Activated gamma-delta T cell (primary cell): ENCODE measurements around the gene PLCG2.
"Not testable (repeated sequence)": the region's sequence is repeated elsewhere in the genome, so short reads cannot be mapped to it uniquely, and the experiment has no call there.

Experiments
- DNase-seq: peaks from one replicate; lab custom pipeline; 2025; lab: John Stamatoyannopoulos, UW

PLCG2 gene

DNA sequence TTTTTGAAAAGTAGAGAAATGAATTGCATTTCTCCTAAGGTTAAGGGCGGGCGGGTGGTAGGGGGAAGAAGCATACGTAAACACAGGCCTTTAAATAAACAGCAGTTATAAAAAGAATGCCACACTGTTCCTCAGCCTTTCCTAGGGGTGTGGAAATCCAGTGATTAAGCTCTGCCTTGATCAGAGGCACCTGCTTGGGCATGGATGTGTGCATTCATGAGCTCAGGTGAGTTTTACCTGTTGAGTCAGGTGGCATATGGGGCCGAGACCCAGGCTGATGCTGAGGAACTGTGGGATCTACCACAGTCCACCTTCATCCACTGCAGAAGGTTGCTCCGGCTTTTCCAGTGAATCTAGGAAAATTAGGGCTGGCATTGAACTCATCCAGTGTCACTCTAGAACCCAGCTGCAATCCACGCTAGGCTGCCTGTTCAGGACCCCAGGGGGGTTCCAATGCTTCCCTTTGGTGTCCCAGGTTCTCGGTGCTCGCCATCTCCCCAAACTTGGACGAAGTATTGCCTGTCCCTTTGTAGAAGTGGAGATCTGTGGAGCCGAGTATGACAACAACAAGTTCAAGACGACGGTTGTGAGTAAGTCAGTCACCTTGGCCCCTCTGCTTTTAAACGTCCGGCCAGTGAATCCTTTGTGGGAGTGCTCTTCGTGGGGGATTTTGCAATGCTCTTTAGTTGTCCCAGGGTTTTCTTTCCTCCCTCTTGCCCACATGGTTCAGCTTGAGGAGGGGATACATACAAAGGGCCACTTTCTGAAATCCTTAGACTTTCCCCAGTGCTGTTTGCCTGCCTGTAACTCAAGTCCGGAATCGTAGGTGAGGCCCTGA, 159.5 kb downstream of the PLCG2 start:
- no peak for DNase-seq

GRCh38 chr16:81939164-81940056, 160.3 kb downstream of the PLCG2 start:
- DNase-seq = no peak

DNA sequence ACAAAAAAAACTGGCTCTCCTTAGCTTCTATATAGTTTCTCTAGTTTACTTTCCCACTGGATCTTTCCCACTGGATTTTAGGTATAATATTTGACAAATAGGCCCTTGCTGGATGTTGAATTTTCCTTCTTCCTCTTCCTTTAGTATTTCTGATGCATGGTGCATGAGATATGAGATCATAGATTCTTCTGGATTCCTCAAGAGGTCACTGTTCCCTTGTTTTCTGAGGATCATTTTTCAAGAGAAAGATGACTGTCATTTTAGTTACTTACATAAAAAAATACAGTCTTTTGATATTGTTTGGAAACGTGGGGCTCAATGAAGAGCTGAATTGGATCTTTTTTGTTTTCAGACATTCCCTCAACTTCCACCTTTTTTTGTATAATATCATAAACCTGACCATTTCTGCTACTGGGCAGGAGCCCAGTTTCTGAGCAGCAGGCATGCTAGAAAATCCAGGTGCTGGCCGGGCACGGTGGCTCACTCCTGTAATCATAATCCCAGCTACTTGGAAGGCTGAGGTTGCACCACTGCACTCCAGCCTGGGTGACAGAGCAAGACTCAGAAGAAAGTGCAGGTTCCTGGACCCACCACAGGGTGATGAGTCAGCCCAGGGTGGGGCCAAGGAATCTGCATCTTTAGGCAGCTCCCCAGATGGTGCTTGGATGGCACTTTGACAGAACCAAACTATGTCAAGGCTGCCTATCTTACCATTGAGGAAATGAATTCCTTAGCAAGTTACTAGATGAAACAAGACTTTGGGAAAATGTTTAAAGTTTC, 161.9 kb downstream of the PLCG2 start:
- no peak for DNase-seq

DNA sequence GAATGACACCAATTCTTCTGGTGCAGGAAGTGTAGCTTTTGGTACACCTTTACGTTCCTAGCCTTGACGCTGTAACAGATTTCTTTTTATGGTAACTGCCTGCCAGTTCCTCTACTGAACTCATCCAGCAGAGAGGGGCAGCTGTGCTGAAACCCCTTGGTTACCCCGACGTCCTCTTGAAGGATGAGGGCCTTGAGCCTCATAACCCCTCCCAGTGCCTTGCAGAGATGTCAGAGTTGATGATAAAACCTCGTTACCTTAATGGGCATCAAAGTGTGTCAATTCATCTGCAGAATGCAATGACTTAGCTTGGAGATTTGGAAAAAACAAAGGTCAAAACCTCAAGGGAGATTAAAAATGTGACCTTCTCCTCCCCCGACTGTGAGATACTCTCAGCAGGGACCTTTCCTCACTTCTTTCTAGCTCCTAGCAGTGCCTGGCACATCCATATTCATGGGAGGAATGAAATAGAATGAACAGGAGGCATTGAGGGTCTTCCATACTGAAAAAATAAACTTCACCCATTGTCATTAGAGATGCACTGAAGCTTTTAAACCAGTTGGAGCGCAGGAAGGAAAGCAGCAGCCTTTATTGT, 163.0 kb downstream of the PLCG2 start:
- no peak for DNase-seq

GRCh38 chr16:81945665-81946064, 166.6 kb downstream of the PLCG2 start:
- DNase-seq = no peak

- DNase-seq = no peak
Measured at GRCh38 chr16:81946206-81946605, 167.1 kb downstream of the PLCG2 start.

DNA sequence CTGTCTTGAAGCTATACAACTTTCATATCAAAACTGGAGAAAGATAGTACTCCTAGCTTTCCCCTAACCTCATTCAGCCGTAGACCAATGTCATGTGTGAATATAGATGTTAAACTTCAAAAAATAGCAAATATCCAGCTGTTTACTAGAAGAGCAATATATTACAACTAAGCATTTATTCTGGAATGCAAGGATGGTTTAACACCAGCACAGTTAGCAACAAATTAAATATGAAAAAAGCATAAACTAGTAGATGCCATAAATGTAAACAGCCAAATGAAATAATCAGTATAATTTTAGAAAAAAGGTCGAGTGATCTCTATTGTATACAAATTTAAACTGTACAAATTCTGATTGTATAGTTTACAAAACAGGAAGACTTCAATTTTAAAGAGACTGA, 172.5 kb downstream of the PLCG2 start:
- DNase-seq = no peak

DNA sequence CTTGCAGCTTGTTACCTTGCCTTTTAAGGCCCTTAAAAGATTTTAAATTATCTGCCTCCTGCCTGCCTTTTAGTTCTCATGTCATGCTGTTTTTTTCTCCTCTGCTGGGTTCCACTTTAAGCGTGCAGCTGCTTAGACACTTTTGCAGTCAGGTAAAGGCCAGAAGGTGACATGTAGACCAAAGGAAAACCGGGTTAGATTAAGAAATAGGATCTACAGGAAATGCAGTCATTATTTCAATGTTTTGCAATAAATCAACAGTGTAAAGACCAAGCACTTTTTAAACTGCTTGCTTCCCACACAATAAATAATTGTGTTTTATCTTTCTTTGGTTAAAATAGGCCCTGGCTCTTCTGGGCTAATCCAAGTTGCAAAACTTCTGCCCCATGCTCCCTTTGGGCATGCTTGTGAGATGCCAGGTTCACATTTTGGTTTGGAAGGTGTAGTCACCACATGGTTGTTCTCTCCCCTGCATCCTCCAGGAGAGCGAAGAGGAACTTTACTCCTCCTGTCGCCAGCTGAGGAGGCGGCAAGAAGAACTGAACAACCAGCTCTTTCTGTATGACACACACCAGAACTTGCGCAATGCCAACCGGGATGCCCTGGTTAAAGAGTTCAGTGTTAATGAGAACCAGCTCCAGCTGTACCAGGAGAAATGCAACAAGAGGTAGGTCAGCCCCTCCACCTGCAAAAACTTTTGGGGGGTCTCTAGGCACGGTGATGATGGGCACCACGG, 177.3 kb downstream of the PLCG2 start:
- DNase-seq = no peak

DNA sequence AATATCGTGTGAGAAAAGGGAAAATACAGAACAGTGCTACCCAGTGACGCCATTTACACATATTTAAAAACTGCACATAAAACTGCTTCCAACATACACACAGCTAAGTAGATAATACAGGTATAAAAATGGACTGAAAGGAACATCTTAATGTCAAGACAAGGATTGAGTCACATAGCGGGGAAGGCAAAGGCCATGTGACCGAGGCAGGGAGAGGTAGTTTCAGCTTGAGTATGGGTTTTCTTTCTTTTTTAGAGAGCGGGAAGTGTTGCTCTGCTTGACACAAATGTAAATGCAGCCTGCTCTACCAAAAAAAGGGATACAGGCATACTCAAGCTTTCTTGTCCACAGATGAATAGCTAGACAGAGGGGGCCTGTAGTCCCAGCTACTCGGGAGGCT, 185.7 kb downstream of the PLCG2 start:
- no peak for DNase-seq

- DNase-seq = no peak
Measured at GRCh38 chr16:81967358-81967757, 188.3 kb downstream of the PLCG2 start.

- no peak for DNase-seq
Measured at GRCh38 chr16:81971853-81972252, 192.8 kb downstream of the PLCG2 start.

DNA sequence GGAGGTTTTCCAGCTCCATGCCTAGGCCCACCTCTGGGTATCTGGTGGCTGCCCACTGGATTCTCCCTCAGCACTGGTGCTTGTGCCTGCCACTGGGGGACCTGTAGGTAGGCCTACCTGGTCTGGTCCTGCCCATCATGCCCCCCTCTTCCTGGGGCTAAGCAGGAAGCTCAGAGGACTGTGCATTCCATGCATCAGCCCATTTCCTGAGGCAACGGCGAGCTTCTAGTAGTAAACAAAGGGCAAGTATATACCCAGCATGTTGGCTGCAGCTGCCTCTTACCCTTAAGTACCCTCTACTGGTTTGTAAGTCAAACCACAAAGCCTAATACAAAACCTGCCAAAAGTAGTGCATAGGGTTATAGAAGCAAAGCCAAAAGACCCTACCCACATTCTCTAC, 194.6 kb downstream of the PLCG2 start:
- DNase-seq = no peak

GRCh38 chr16:81975637-81976036, 196.5 kb downstream of the PLCG2 start:
- DNase-seq = no peak

DNA sequence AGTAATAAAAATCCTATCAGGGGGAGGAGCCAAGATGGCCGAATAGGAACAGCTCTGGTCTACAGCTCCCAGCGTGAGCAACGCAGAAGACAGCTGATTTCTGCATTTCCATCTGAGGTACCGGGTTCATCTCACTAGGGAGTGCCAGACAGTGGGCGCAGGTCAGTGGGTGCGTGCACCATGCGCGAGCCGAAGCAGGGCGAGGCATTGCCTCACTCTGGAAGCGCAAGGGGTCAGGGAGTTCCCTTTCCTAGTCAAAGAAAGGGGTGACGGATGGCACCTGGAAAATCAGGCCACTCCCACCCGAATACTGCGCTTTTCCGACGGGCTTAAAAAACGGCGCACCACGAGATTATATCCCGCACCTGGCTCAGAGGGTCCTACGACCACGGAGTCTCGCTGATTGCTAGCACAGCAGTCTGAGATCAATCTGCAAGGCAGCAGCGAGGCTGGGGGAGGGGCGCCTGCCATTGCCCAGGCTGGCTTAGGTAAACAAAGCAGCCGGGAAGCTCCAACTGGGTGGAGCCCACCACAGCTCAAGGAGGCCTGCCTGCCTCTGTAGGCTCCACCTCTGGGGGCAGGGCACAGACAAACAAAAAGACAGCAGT, 198.3 kb downstream of the PLCG2 start:
- not testable (repeated sequence) for DNase-seq

GRCh38 chr16:81987121-81987520, 208.0 kb downstream of the PLCG2 start:
- DNase-seq = no peak

DNA sequence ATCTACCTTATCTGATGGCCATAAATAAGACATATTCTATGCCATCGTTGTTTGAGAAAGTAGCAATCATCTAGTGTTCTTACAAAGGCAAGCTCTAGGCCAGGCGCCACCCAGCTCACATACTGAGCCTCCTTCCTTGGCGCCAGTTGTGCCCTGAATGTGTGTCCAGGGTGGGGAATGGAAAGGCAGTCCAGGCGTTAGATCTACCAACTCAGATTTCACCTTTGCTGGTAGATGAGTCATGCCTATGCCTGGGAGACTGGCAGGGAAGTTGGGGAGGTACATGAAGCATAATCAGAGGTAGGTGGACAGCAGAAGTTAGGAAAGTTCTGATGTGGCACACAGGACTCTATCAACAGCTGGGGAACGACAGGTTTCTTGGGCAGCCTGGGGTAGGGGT, 208.6 kb downstream of the PLCG2 start:
- DNase-seq = no peak

DNA sequence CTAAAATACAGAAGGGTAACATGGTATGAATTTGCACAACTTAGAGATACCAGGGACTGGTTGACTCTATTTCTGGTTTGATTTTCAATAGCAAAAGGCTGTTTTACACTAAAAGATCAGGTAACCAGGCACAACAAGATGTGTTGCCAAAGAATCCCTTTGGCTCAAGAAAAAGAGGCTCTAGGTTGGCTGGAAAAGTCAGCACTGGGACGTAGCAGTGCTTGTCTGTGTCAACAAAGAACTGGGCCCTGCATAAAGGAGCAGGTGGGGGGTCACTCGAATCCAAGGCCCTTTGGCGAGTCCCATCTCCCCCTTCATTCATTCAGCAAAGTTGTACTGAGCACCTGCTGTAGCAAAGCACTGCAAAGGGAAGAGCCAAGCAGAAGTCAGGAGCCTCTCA, 213.8 kb downstream of the PLCG2 start:
- no peak for DNase-seq

- DNase-seq = no peak
Measured at GRCh38 chr16:81994485-81994884, 215.4 kb downstream of the PLCG2 start.

GRCh38 chr16:81995651-81996050, 216.6 kb downstream of the PLCG2 start:
- DNase-seq = no peak

- DNase-seq = no peak
Measured at GRCh38 chr16:81996664-81997509, 217.8 kb downstream of the PLCG2 start.
